IPS-18c (cell line): ENCODE measurements around the gene LMNA.
A peak's percentile ranks its signal among the peaks of the same experiment; 100 is the strongest.

Experiments
- H3K4me3 ChIP-seq: 2 replicates; pipeline ENCODE4 v1.7.0; 2013; ENCODE audit warnings: low read depth, mild to moderate bottlenecking, low read length, moderate library complexity; ENCODE audit not compliant: insufficient read depth
- H3K9me3 ChIP-seq: one replicate; pipeline ENCODE4 v1.6.1; 2013; ENCODE audit warnings: mild to moderate bottlenecking, low read length, moderate library complexity; ENCODE audit not compliant: control insufficient read depth, insufficient read depth

The LMNA gene

GRCh38 chr1:156079762-156080161, 34.7 kb upstream of the LMNA start:
- Histone ChIP-seq H3K4me3 (peak overlapping the region; percentile 79), H3K9me3 (peaks cover 4% of the 10 kb centered on the region)

GRCh38 chr1:156080241-156080862, 34.2 kb upstream of the LMNA start:
- peak overlapping the region; percentile 79 for H3K4me3 ChIP-seq

GRCh38 chr1:156080863-156081179, 33.7 kb upstream of the LMNA start:
- peak overlapping the region; percentile 79 for H3K4me3 ChIP-seq
- peaks cover 4% of the 10 kb centered on the region for H3K9me3 ChIP-seq

More at GRCh38 chr1:156080241-156080862, 34.2 kb upstream of the LMNA start:
- peaks cover 4% of the 10 kb centered on the region for H3K9me3 ChIP-seq

GRCh38 chr1:156081180-156081916, 33.2 kb upstream of the LMNA start:
- Histone ChIP-seq H3K4me3 (peak overlapping the region; percentile 79), H3K9me3 (peaks cover 4% of the 10 kb centered on the region)

GRCh38 chr1:156081917-156082308, 32.6 kb upstream of the LMNA start:
- H3K9me3 ChIP-seq, result peaks cover 4% of the 10 kb centered on the region

GRCh38 chr1:156082309-156083091, 32.0 kb upstream of the LMNA start, which contains the start of gene MEX3A:
TSS of gene MEX3A (minus strand) at chr1:156082465. CDS start at chr1:156081998, 467 bp downstream.
- H3K4me3 ChIP-seq, result peak within 1 kb of the TSS; percentile 89
- H3K9me3 ChIP-seq, result peaks cover 4% of the 10 kb centered on the region

More at GRCh38 chr1:156081917-156082308, 32.6 kb upstream of the LMNA start:
- H3K4me3 ChIP-seq, result peak overlapping the region; percentile 89

- peak overlapping the region; percentile 89 for H3K4me3 ChIP-seq
These were observed 30.4 kb upstream of the LMNA start for GRCh38 chr1:156083800-156084790.

GRCh38 chr1:156086256-156086662, 28.3 kb upstream of the LMNA start:
- H3K4me3 ChIP-seq, result no peak overlapping the region
- H3K9me3 ChIP-seq, result peaks cover 4% of the 10 kb centered on the region

More at GRCh38 chr1:156083800-156084790, 30.4 kb upstream of the LMNA start:
- peaks cover 4% of the 10 kb centered on the region for H3K9me3 ChIP-seq

- Histone ChIP-seq H3K4me3 (no peak overlapping the region), H3K9me3 (peaks cover 2% of the 10 kb centered on the region)
These were observed 24.8 kb upstream of the LMNA start for GRCh38 chr1:156089704-156090103.

- peaks cover 2% of the 10 kb centered on the region for H3K9me3 ChIP-seq
- no peak overlapping the region for H3K4me3 ChIP-seq
These were observed 24.2 kb upstream of the LMNA start for GRCh38 chr1:156090138-156090839.

GRCh38 chr1:156090840-156091188, 23.7 kb upstream of the LMNA start:
- no peak overlapping the region for H3K4me3 ChIP-seq
- H3K9me3 ChIP-seq, result peaks cover 2% of the 10 kb centered on the region

GRCh38 chr1:156091610-156092009, 22.9 kb upstream of the LMNA start:
- no peak overlapping the region for H3K4me3 ChIP-seq

GRCh38 chr1:156095906-156096508, 18.5 kb upstream of the LMNA start:
- no peak overlapping the region for H3K4me3 ChIP-seq
- peaks cover 2% of the 10 kb centered on the region for H3K9me3 ChIP-seq

More at GRCh38 chr1:156091610-156092009, 22.9 kb upstream of the LMNA start:
- peaks cover 2% of the 10 kb centered on the region for H3K9me3 ChIP-seq

- Histone ChIP-seq H3K4me3 (no peak overlapping the region), H3K9me3 (peaks cover 2% of the 10 kb centered on the region)
These were observed 17.7 kb upstream of the LMNA start for GRCh38 chr1:156096640-156097391.

GRCh38 chr1:156097499-156098178, 16.9 kb upstream of the LMNA start:
- H3K9me3 ChIP-seq, result peaks cover 2% of the 10 kb centered on the region
- no peak overlapping the region for H3K4me3 ChIP-seq
